Brain microvascular endothelial cell (primary cell): ENCODE results near the gene DDC.
"Not testable (repeated sequence)": the region's sequence is repeated elsewhere in the genome, so short reads cannot be mapped to it uniquely, and the experiment has no call there.

ENCODE experiments used
- DNase-seq: peaks from one replicate; pipeline ENCODE4 v3.0.0-alpha.2; 2020
- H3K27ac ChIP-seq: fragments of 250-450 bp; sonication (Bioruptor Pico); 2 replicates; pipeline ENCODE4 v1.5.1; 2020; ENCODE audit warnings: mild to moderate bottlenecking, moderate library complexity
- H3K27me3 ChIP-seq: fragments of 250-450 bp; sonication (Bioruptor Pico); replicated peaks from 2 replicates; pipeline ENCODE4 v1.5.1; 2020; ENCODE audit warnings: mild to moderate bottlenecking
- H3K36me3 ChIP-seq: fragments of 250-450 bp; sonication (Bioruptor Pico); replicated peaks from 2 replicates; pipeline ENCODE4 v1.5.1; 2020; ENCODE audit warnings: mild to moderate bottlenecking
- H3K4me3 ChIP-seq: 2 replicates; pipeline ENCODE4 v1.5.1; 2011; ENCODE audit warnings: low read depth, mild to moderate bottlenecking, control low read depth, low read length, moderate library complexity
- in situ Hi-C: cut with HindIII; loops from 2 replicates; pipeline ENCODE4 v1.10.0; 2017; ENCODE audit warnings: low sequenced_read_pairs, low pct_ligation_motif_present
- TF ChIP-seq, protein P1 (sequence below): IDR thresholded peaks from 2 replicates; pipeline ENCODE4 v1.5.1; 2011; ENCODE audit warnings: low read depth, mild to moderate bottlenecking, moderate library complexity, low read length, control low read depth, inconsistent platforms; ENCODE audit errors: missing control alignments

DDC gene

DNA sequence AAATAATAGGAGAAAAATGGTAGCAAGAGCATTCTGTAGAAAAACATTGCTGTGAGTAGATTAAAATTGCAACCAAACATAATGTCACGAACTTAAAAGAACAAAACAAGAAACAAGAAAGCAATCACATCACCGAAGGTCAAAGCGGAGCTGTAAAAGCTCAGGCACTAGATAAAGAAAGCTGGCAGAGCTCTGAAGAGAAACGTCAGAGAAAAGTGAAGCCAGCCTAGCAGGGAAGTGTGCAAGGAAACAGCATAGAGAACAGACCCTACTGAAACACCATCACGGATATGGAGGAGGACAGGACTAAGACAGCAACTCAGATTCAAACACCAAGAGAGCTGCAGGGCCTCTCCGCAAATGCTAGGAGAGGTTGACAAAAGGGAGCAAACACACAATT, 22.5 kb upstream of the DDC start:
- peaks cover 4% of the 10 kb centered on the region for H3K36me3 ChIP-seq
- in situ Hi-C loops = no loop called here
- no peak overlapping the region for H3K4me3 ChIP-seq
- no peaks in the 10 kb centered on the region for H3K27me3 ChIP-seq
- no peak overlapping the region for H3K27ac ChIP-seq
- TF ChIP-seq, protein P1, sequence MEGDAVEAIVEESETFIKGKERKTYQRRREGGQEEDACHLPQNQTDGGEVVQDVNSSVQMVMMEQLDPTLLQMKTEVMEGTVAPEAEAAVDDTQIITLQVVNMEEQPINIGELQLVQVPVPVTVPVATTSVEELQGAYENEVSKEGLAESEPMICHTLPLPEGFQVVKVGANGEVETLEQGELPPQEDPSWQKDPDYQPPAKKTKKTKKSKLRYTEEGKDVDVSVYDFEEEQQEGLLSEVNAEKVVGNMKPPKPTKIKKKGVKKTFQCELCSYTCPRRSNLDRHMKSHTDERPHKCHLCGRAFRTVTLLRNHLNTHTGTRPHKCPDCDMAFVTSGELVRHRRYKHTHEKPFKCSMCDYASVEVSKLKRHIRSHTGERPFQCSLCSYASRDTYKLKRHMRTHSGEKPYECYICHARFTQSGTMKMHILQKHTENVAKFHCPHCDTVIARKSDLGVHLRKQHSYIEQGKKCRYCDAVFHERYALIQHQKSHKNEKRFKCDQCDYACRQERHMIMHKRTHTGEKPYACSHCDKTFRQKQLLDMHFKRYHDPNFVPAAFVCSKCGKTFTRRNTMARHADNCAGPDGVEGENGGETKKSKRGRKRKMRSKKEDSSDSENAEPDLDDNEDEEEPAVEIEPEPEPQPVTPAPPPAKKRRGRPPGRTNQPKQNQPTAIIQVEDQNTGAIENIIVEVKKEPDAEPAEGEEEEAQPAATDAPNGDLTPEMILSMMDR = no peak
- DNase-seq = no peak

DNA sequence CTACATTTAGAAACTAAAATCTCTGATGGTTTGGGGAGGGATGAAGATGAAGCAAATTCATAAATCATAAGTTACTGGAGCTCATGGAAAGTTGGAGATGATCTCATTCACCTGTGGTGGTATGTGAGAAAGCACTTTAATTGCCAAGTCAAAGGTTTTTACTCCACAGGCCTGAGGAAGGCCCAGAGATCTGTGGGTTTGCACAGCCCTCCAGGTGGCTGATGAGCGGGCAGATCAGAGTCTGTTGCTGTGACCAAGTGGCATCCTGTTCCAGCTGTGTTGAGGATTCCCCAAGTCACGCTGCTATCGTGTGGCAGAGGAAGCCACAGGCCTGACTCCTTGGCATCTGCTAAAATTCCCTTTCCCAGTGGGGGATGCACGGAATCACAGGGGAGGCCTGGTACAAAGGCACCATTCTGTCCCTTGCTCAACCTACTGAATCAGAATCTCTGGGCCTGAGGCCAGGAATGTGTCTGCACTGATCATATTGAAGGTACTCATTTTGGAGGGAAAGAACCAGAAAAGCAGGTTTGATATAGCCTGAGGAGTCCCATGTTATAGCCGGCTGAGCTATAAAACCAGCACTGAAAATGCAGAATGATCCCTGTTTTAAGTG, 19.7 kb upstream of the DDC start:
- in situ Hi-C loops = no loop called here
- no peaks in the 10 kb centered on the region for H3K27me3 ChIP-seq
- no peak for DNase-seq
- TF ChIP-seq, protein P1 = no peak
- H3K27ac ChIP-seq = no peak overlapping the region
- H3K4me3 ChIP-seq = no peak overlapping the region
- H3K36me3 ChIP-seq = no peaks in the 10 kb centered on the region

GRCh38 chr7:50584386-50584785, 19.2 kb upstream of the DDC start:
- in situ Hi-C loops = no loop called here
- TF ChIP-seq, protein P1 = no peak
- H3K36me3 ChIP-seq = no peaks in the 10 kb centered on the region

DNA sequence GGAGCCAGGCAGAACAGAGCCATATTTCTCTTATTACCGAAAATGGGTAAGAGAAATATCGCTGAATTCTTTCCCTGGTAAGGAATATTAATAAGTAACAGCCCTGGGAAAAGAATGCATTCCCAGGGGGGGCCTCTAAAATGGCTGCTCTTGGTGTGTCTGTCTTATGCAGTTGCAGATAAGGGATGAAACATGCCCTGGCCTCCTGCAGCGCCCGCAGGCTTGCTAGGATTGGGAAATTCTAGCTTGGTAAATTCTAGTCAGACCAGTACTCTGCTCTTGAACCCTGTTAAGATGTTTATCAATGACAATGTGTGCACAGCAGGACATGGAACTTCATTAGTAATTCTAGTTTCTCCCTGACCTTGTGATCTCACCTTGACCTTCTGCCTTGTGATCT, 18.1 kb upstream of the DDC start:
- H3K4me3 ChIP-seq, H3K27ac ChIP-seq, in situ Hi-C loops, DNase-seq, H3K36me3 ChIP-seq, H3K27me3 ChIP-seq: not testable (repeated sequence)

More at GRCh38 chr7:50584386-50584785, 19.2 kb upstream of the DDC start:
- no peak overlapping the region for H3K27ac ChIP-seq
- H3K27me3 ChIP-seq = no peaks in the 10 kb centered on the region
- no peak for DNase-seq
- no peak overlapping the region for H3K4me3 ChIP-seq

DNA sequence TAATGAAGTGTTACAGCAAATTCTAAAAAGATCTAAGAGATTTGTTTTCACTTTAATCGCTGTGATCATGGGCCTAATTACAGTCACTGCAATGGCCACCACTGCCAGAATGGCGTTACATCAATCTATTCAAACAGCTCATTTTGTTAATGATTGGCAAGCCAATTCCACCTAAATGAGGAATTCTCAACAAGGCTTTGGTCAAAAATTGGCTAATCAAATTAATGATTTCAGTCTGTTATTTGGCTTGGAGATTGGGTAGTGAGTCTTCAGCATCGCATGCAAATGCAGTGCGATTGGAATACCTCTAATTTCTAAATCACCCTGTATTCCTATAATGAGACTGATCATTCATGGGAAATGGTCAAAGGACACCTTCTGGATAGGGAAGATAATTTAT, 17.1 kb upstream of the DDC start:
- DNase-seq, in situ Hi-C loops, H3K36me3 ChIP-seq, H3K27ac ChIP-seq, H3K4me3 ChIP-seq, H3K27me3 ChIP-seq: not testable (repeated sequence)

DNA sequence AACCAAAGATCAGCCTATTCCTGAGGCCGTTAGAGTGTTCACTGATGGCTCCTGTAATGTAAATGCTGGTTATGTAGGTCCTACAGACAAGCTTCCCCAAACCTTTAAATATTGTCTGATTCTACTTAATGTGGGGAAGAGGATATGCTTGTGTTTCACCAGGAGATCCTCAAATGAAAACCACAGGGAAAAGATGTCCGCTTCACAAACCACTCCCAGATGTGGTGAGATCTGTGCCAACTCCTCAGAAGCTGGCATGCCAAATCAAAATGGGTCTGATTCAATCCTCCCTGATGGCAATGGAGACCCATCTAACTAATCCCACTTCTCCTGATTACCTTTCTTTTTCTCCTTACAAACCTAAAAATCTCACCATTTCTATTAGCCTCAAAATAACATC, 15.5 kb upstream of the DDC start:
- H3K36me3 ChIP-seq, H3K4me3 ChIP-seq, H3K27me3 ChIP-seq, in situ Hi-C loops, H3K27ac ChIP-seq, DNase-seq: not testable (repeated sequence)

- no peak for DNase-seq
- in situ Hi-C loops = no loop called here
- Histone ChIP-seq H3K27ac (no peak overlapping the region), H3K36me3 (no peaks in the 10 kb centered on the region), H3K27me3 (no peaks in the 10 kb centered on the region), H3K4me3 (no peak overlapping the region)
- TF ChIP-seq, protein P1 = no peak
Measured at GRCh38 chr7:50580057-50580456, 14.9 kb upstream of the DDC start.

DNA sequence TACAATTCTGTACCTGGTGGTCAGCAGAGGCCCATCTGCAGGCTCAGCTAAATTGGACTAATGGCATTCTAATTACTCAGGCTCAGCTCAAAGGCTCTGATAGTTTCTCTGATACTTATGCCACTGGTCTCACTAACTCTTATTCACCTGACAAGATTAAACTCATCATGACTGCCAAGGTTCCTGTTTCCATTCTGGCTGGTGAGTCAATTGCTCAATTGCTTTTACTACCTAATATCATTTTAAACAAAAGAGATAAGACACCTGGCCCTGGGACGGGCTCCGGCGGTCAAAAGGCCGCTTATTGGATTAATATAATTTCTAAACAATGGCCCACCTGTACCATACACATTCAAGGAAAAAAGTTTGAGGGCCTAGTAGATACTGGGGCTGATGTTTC, 12.9 kb upstream of the DDC start:
- H3K4me3 ChIP-seq, H3K27me3 ChIP-seq, H3K27ac ChIP-seq, H3K36me3 ChIP-seq, in situ Hi-C loops, DNase-seq: not testable (repeated sequence)
